HG02943 (cell line): ENCODE measurements around the gene EPN3.

Source experiments
- ATAC-seq: cut with Tn5 transposase; IDR thresholded peaks from one replicate; pipeline ENCODE4 v1.9.1; 2021; ENCODE audit warnings: mild to moderate bottlenecking, low read depth, moderate library complexity; ENCODE audit not compliant: unreplicated experiment

Gene EPN3

GRCh38 chr17:50533720-50534148 is 1.2 kb downstream of the EPN3 start:
- no peak for ATAC-seq

DNA sequence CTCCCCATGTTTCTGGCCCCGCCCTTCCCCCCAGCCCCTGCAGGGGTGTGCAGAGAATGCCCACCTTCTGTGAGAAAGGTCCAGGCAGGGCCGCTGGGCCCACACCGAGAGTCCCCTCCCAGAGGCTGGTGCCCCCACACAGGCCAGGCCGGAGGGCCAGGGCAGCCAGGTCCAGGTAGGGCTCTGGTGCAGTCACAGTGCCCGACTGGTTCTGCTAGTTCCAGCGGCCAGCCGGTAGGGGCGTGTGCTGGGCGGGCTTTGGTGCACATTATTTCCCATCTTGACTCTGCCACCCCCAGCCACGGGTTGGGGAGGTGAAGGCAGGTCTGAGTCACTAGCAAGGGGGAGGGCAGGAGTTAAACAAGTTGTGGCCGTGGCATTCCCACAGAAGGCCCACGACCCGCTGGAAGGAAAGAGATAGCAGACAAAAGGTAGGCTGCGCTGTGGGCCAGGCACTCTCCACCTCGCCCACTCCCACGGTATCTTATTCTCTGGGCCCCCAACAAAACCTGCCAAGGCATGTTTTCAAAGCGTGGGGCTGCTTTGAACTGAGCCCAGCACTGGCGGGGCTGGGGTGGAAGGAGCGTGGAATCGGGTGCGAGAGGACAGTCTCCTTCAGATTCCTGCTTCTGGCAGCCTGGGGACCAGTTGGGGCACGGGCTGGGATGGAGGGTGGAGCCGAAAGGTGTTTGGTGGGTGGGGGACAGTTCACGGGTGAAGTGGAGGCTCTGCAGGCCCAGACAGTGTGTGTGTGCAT is 1.9 kb downstream of the EPN3 start:
- ATAC-seq = no peak

DNA sequence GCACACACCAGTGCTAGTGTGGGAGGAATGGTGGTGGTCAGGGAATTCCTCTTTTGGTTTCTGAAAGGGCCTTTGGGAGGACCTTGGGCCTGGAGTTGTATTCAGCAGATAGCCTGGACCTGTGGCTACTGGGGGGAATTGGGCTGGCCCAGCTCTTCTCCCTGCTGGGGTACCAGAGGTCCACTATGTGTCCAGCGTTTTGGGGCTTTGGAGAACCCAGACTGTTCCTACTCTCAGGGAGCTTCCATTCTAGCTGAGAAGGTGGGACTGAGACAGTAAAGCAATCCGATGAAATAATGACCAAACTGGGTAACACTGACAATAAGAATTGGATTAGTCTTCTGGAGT is 2.4 kb downstream of the EPN3 start:
- ATAC-seq = no peak

DNA sequence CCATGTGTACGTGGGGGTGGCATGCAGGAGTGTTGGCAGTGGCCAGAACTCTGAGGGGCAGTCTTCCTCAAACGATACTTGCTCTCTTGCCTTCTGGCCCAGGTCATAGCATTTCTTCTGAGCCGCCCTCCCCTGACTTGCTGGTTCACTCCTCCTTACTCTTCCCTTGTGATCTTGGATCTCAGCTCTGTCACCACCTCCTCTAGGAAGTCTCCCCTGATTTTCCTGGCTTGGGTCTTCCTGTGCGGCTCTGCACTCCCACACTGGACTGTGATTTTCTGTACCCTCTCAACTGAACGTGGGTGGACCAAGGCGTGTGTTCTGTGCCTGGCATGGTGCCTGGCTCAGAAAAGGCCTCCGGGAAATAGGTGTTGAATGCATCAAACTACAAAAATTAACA is 2.9 kb downstream of the EPN3 start:
- no peak for ATAC-seq

GRCh38 chr17:50536683-50537646 is 4.4 kb downstream of the EPN3 start:
- ATAC-seq = no peak

DNA sequence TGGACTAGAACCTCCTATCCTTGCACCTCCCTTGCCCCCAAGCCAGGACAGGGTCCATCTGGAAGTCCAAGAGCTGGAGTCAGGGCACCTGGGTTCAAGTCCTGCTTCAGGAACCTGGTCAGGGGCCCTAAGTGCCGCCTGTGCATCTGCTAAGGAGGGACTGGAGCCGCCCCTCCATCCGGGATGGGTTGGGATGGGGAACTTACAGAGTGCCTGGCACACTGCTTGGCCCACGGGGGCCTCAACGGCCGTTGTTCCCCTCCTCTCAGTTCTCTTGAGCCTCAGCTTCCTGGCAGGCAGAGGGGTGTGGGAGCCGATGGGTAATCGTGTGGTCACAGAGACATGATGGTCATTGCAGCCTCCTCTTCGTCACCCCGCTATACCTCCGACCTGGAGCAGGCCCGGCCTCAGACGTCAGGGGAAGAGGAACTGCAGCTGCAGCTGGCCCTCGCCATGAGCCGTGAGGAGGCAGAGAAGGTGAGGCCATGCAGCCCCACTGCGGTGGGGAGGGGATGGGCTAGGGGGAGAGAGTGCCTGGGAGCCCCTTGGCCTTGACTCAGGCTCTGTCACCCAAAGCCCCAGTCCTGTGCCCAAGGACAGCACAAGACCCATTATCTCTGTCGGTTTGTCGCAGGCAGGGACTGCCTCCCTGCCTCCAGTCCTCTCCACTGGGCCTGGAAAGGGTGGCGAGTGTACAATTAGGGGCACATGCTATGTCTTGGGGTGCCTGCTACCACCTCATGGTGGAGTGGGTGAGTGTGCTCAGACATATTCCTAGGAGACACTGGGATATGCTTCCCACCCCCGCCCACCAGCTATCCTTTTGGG is 5.4 kb downstream of the EPN3 start:
- ATAC-seq = no peak

DNA sequence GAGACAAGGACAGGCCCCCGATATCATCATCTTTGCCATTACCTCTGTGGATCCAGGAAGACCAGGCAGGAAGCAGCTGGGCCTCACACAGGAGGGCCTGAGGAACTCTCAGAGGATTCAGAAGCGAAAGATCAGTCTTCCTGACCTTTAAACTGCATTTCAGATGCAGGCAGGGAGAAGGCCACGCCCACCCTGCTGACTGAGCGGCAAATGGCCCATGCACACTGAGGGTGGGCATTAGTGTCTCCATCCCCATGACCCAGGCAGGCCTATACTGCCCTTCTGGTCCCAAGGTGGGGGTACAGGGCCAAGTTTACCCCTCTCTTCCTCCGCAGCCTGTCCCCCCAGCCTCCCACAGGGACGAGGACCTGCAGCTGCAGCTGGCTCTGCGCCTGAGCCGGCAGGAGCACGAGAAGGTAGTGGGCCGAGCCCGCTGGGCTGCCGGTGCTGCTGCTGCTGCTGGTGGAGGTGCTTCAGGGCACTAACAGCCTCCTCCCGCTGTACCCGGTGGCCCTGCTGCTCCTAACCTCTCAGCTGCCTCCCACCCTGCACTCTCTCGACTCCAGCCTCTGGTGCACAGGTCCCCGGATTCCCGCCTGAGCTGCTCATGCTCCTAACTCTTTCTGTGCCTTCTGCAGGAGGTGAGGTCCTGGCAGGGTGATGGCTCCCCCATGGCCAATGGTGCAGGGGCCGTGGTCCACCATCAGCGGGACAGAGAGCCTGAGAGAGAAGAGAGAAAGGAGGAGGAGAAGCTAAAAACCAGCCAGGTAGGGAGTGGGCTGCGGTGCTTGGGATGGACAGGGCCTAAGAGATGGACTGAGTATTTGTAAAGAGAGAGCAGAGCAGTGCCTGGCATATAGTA is 6.2 kb downstream of the EPN3 start:
- no peak for ATAC-seq

DNA sequence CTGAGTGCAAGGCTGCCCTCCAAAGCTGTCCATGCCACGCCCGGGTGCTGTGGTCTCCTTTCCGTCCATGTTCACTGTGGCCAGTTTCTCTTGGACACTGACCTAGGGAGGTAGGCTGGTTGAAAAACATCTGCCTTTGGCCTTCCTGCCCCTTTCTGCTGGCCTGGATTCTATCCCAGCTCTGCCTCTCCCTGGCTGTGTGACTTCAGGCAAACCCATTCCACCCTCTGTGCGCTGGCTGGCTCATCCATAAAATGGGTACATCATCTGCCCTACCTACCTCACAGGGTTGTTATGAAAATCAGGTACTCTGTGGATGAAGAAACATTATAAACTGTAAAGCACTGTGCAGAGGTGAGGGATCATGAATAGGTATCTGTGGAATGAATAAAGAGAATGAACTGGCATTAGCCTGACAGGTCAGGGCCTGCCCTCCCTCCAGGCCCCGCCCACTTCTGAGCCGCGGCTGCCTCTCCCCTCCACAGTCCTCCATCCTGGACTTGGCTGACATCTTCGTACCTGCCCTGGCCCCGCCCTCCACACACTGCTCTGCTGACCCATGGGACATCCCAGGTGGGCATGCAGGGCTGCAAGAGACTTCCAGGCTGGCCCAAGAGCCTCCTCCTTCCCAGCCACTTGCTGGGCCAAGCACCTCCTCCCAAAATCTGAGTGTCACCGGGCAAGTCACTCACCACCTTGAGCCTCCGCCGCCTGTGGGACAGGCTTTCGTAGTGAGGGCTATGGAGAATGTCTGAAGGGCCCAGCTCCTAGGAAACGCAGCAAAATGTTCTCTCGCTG is 7.4 kb downstream of the EPN3 start:
- no peak for ATAC-seq

DNA sequence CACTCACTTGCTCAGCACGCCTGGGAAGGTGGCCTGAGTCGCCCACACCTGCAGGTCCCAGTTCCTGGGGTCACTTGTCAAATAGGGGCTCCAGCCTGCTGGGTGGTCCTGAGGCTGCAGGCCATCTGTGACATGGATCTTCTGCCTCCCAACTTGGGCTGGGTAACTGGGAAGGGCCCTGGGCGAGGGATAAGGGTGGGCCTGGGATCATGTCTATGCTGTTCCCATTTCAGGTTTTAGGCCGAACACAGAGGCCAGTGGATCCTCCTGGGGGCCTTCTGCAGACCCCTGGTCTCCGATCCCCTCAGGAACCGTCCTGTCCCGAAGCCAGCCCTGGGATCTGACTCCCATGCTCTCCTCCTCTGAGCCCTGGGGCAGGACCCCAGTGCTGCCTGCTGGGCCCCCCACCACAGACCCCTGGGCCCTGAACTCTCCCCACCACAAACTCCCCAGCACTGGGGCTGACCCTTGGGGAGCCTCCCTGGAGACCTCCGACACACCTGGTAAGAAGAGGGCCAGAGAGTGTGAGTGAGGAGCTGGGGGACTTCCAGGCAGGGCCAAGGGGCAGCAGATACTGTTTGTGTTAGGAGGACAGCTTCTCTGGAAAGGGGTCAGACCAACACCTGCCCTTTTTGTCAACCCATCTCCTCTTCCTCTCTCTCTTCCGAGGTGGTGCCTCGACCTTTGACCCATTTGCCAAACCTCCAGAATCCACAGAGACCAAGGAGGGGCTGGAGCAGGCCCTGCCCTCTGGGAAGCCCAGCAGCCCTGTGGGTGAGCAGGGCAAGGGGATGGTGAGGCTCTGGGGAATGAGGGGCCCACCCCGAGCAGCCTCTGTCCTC is 8.2 kb downstream of the EPN3 start:
- no peak for ATAC-seq

DNA sequence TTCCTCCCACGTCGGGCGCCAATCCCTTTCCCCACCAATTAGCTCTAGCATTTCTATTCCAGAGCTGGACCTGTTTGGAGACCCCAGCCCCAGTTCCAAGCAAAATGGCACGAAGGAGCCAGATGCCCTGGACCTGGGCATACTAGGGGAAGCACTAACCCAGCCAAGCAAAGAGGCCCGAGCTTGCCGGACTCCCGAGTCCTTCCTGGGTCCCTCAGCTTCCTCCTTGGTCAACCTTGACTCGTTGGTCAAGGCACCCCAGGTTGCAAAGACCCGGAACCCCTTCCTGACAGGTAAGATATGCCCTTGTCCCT is 8.8 kb downstream of the EPN3 start:
- ATAC-seq = no peak

DNA sequence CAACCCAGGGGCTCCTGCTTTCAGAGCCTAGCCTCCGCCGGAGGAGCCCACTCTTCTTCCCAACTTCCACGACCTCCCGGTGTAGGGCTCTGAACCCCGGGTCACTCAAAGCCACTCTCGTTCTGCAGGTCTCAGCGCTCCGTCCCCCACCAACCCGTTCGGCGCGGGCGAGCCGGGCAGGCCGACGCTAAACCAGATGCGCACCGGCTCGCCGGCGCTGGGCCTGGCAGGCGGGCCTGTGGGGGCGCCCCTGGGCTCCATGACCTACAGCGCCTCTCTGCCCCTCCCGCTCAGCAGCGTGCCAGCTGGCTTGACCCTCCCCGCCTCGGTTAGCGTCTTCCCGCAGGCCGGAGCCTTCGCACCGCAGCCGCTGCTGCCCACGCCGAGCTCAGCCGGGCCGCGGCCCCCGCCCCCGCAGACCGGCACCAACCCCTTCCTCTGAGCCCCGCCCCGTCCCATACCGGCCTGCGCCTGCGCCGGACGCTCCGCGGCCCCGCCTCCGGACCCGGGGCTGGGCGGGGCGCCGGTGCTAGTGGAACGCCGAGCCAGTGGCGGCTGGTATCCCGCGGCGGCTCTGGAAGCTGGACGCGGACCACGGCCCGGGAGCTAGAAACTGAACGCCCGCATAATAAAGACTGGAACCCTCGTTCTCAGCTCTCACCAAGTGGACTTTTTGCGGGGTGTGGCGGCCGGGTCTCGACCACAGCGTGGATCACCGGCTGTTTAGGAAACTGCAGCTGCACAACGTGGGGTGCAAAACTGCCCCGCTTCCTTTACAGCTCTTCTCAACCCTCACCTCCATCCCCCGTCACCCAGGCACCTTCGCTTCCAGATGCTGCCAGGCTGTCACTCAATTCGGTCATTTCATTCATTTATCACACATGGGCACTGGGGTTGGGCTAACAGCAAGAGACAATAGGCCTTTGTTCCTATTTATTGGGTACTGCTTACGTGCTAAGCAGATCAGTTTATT is 9.5 kb downstream of the EPN3 start:
- peak; percentile 74 for ATAC-seq

- no peak for ATAC-seq
These were observed 10.6 kb downstream of the EPN3 start for GRCh38 chr17:50542795-50543774.

DNA sequence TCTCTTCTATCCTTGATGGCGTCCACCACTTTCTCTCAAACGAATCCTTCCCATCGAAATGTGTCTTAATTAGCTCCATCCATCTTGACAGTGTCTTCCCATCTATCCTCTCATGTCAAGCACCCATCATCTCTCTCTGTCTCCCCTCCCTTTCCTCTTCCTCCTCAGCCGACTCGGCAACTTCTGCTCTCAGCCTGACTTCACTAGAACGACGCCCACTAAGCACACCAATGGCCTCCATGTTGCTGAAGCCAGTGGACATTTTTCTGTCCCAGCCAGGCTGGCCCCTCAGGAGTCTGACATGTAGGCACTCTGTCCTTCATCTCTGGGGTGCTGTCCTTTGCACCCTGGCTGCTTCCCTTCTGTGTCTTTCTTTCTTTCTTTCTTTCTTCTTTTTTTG is 12.0 kb downstream of the EPN3 start:
- ATAC-seq = no peak

GRCh38 chr17:50545311-50545710 is 12.8 kb downstream of the EPN3 start:
- ATAC-seq = no peak

DNA sequence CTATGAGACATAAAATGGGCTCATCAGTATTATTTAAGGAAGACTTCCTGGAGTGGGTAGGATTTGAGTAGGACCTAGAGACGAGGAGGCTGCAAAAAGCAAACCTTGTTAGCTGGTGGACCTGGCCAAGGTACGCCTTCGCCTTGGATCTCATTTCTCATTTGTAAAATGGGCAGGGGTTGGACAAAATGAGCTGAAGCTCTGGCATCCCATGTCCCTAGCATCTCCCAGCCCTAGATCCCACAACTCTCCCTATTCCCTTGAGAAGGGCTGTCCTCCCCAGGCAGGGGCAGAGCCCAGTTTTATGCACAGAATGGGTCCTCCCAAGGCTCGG is 14.1 kb downstream of the EPN3 start:
- no peak for ATAC-seq

DNA sequence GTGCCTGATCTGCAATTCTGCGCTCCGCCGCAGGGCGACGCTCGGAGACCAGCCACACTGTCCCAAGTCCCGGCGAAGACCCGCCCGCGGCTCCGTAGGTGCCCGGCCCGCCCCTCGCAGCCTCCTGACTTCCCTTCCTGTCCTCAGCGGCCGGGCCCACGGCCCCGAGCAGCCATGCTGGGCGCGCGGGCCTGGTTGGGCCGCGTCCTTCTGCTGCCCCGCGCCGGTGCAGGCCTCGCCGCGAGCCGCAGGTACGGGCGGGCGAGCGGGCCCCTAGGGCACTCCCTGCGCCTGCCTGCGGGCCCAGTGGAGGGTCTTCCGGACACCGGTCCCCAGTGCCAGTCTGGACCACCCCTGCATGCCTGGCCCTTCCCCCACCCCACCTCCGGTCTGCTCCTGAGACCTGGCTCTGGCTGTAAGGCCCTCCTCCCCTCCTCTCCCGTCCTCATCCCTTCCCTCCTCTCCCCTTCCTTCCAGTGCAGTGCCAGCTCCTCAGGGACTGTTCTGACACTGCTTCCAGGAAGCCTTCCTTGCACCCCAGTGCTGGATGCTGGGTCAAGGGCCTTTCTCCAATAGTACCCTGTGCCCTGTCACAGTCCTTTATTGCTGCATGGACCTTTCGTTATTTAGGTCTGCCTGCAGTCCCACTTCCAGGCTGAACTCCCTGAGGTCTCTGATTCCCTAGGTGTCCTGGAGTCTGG is 14.7 kb downstream of the EPN3 start, which contains the start of gene SPATA20:
Gene SPATA20 (plus strand): TSS at position 140 of the 701 bp plus-strand sequence. CDS start 35 bp downstream, at position 175.
- peak; percentile 54 for ATAC-seq
